Vagina (tissue), 2 donors: ENCODE results near the gene ELF3. TPM values are rescaled to one million over a fixed set of nuclear protein-coding genes. Genes with fewer than 3 reads are reported as not detected.

Experiments
- DNase-seq, 2 donors: peaks; one replicate each; pipeline ENCODE4 v3.0.0-alpha.2; 2017; ENCODE audit errors: extremely low spot score in 2 of 2
- H3K27ac ChIP-seq: fragments of 200-600 bp; sonication (generic); one replicate; pipeline ENCODE4 v1.5.1; 2019
- H3K27me3 ChIP-seq: fragments of 200-600 bp; sonication (generic); one replicate; pipeline ENCODE4 v1.5.1; 2019
- H3K36me3 ChIP-seq, 2 donors: fragments of 200-600 bp; sonication (generic); one replicate each; pipeline ENCODE4 v1.5.1; 2017 to 2019
- H3K4me1 ChIP-seq: fragments of 200-600 bp; sonication (generic); one replicate; pipeline ENCODE4 v1.5.1; 2019
- H3K4me3 ChIP-seq, 2 donors: fragments of 200-600 bp; sonication (generic); 1 replicate in 1 of 2; 2 replicates in 1 of 2; pipeline ENCODE4 v1.5.1; 2016 to 2019
- H3K9me3 ChIP-seq: fragments of 200-600 bp; sonication (generic); one replicate; pipeline ENCODE4 v1.5.1; 2019
- CTCF ChIP-seq, 3 experiments: fragments of 450-650 bp in 2 of 3; fragments of 200-600 bp in 1 of 3; sonication (generic) in 1 of 3; IDR thresholded peaks; one replicate each; pipeline ENCODE4 v1.5.1; 2017 to 2019; ENCODE audit warnings: antibody characterized with exemption in 3 of 3, mild to moderate bottlenecking in 2 of 3, moderate library complexity in 2 of 3
- POLR2A ChIP-seq, 2 donors: fragments of 450-650 bp; IDR thresholded peaks; one replicate each; pipeline ENCODE4 v1.6.1; 2017; ENCODE audit warnings: antibody characterized with exemption in 2 of 2, mild to moderate bottlenecking in 2 of 2, moderate library complexity in 2 of 2
- POLR2AphosphoS5 ChIP-seq, 2 donors: sonication (generic); formaldehyde crosslinking; IDR thresholded peaks; one replicate each; pipeline ENCODE4 v1.9.0; 2017; ENCODE audit warnings: antibody characterized with exemption in 2 of 2, mild to moderate bottlenecking in 2 of 2, low read depth in 1 of 2; ENCODE audit not compliant: insufficient read depth in 1 of 2
- intact Hi-C: fragments of 100-400 bp; cut with DNase I; formaldehyde crosslinking; loops from one replicate; pipeline ENCODE4 v1.15.1; 2023
- total RNA-seq: library from RNA; depleted of rRNA; stranded (reverse); fragments of >200 nt; gene quantifications from one replicate; pipeline ENCODE4 v1.2.3, GENCODE V29; 2016

Gene ELF3
- total RNA-seq, 1 donor from 2014 or later = 287 TPM

GRCh38 chr1:201970334-201971159, 39.8 kb upstream of the ELF3 start:
- Histone ChIP-seq H3K4me3 (no peak overlapping the region), H3K27ac (no peak overlapping the region), H3K9me3 (no peaks in the 10 kb centered on the region), H3K27me3 (no peaks in the 10 kb centered on the region), H3K4me1 (no peaks in the 10 kb centered on the region), H3K36me3 (peaks cover 0 to 44% of the 10 kb centered on the region in 2 donors)
- intact Hi-C loops = loop anchor here (5.0 kb wide), 1 partner anchor 73 kb away; no protein-coding TSS in a partner anchor
- DNase-seq = no peak
- TF ChIP-seq POLR2AphosphoS5 (IDR thresholded peaks at IDR 0.05; ENCODE audit: insufficient read depth in 1 of 2, low read depth in 1 of 2) (no peak), CTCF (IDR thresholded peaks at IDR 0.05) (no peak), POLR2A (IDR thresholded peaks at IDR 0.05) (no peak)

GRCh38 chr1:201982082-201982622, 28.2 kb upstream of the ELF3 start:
- intact Hi-C loops = no loop called here
- H3K27ac ChIP-seq = peak overlapping the region; percentile 94
- H3K36me3 ChIP-seq = no peaks in the 10 kb centered on the region
- H3K4me3 ChIP-seq = peak overlapping the region; percentile 85 to 91
- no peaks in the 10 kb centered on the region for H3K27me3 ChIP-seq
- peaks cover 40% of the 10 kb centered on the region for H3K4me1 ChIP-seq
- TF ChIP-seq POLR2A (IDR thresholded peaks at IDR 0.05) (no peak), POLR2AphosphoS5 (IDR thresholded peaks at IDR 0.05; ENCODE audit: insufficient read depth in 1 of 2, low read depth in 1 of 2) (no peak)
- no peak for DNase-seq
- H3K9me3 ChIP-seq = no peaks in the 10 kb centered on the region

GRCh38 chr1:201982623-201983379, 27.6 kb upstream of the ELF3 start, which contains the start of gene RNPEP:
TSS of gene RNPEP (plus strand) at chr1:201982648. CDS start at chr1:201982667, 19 bp downstream.
- no peaks in the 10 kb centered on the region for H3K36me3 ChIP-seq
- no peaks in the 10 kb centered on the region for H3K9me3 ChIP-seq
- peak within 1 kb of the TSS; percentile 85 to 91 for H3K4me3 ChIP-seq

GRCh38 chr1:201983380-201983805, 27.0 kb upstream of the ELF3 start:
- Histone ChIP-seq H3K4me3 (peak overlapping the region; percentile 85 to 91), H3K27ac (peak overlapping the region; percentile 94), H3K36me3 (no peaks in the 10 kb centered on the region), H3K27me3 (no peaks in the 10 kb centered on the region), H3K9me3 (no peaks in the 10 kb centered on the region), H3K4me1 (peaks cover 40% of the 10 kb centered on the region)
- TF ChIP-seq CTCF (IDR thresholded peaks at IDR 0.05) = no peak
- no peak for TF ChIP-seq POLR2A (IDR thresholded peaks at IDR 0.05)
- TF ChIP-seq POLR2AphosphoS5 (IDR thresholded peaks at IDR 0.05; ENCODE audit: insufficient read depth in 1 of 2, low read depth in 1 of 2) = no peak
- intact Hi-C loops = no loop called here
- no peak for DNase-seq

More at GRCh38 chr1:201982623-201983379, 27.6 kb upstream of the ELF3 start, which contains the start of gene RNPEP:
- intact Hi-C loops = no loop called here
- Histone ChIP-seq H3K4me1 (peaks cover 40% of the 10 kb centered on the region), H3K27ac (peak within 1 kb of the TSS; percentile 94), H3K27me3 (no peaks in the 10 kb centered on the region)
- no peak for DNase-seq
- peak in 1 of 2 donors; percentile 73 for TF ChIP-seq POLR2A (IDR thresholded peaks at IDR 0.05)
- peak in 1 of 3 experiments; percentile 16 for TF ChIP-seq CTCF (IDR thresholded peaks at IDR 0.05)
- peak in 1 of 2 donors; percentile 72 for TF ChIP-seq POLR2AphosphoS5 (IDR thresholded peaks at IDR 0.05; ENCODE audit: insufficient read depth in 1 of 2, low read depth in 1 of 2)

- no peaks in the 10 kb centered on the region for H3K27me3 ChIP-seq
- intact Hi-C loops = no loop called here
- no peaks in the 10 kb centered on the region for H3K9me3 ChIP-seq
- TF ChIP-seq POLR2AphosphoS5 (IDR thresholded peaks at IDR 0.05; ENCODE audit: insufficient read depth in 1 of 2, low read depth in 1 of 2) (no peak), POLR2A (IDR thresholded peaks at IDR 0.05) (no peak), CTCF (IDR thresholded peaks at IDR 0.05) (no peak)
- H3K36me3 ChIP-seq = peaks cover 0 to 5% of the 10 kb centered on the region in 2 donors
- H3K27ac ChIP-seq = no peak overlapping the region
- no peak for DNase-seq
- H3K4me3 ChIP-seq = no peak overlapping the region
- H3K4me1 ChIP-seq = peaks cover 40% of the 10 kb centered on the region
These were observed 25.9 kb upstream of the ELF3 start for GRCh38 chr1:201984446-201984845.
